Measurements from ENCODE around the gene GJC3. TPM values are rescaled to one million over a fixed set of nuclear protein-coding genes. Genes with fewer than 3 reads are reported as not detected.
A peak's percentile ranks its signal among the peaks of the same experiment; 100 is the strongest.

Gene GJC3
- total RNA-seq, 1 experiment from 2014 or later, result not detected

GRCh38 chr7:99949645-99950228, 20.3 kb upstream of the GJC3 start:
- POLR2A ChIA-PET, result no interaction called here
- Histone ChIP-seq H3K4me1 (ENCODE audit: control insufficient read depth, insufficient read depth, low read length) (no peaks in the 10 kb centered on the region), H3K9me3 (ENCODE audit: control insufficient read depth, insufficient read depth, low read depth, low read length) (no peaks in the 10 kb centered on the region), H3K4me3 (ENCODE audit: low read depth in 2 of 2, low read length in 2 of 2) (no peak overlapping the region), H3K36me3 (ENCODE audit: control insufficient read depth, insufficient read depth, low read length) (no peaks in the 10 kb centered on the region), H3K27ac (ENCODE audit: low read length) (no peak overlapping the region), H3K27me3 (ENCODE audit: control insufficient read depth, insufficient read depth, low read length) (no peaks in the 10 kb centered on the region)
- in situ Hi-C loops (cut with HindIII; ENCODE audit: low pct_unique_long_range_greater_than_20kb, low sequenced_read_pairs), result no loop called here
- ATAC-seq (no peak), DNase-seq (ENCODE audit: low read depth, low spot score) (no peak)
- intact Hi-C loops (cut with micrococcal nuclease; ENCODE audit: unreplicated experiment), result no loop called here
- CTCF ChIA-PET, result no interaction called here
- TF ChIP-seq CTCF (IDR thresholded peaks at IDR 0.05), result peak; percentile 26; the same call in 1 of the 2 replicates
- TF ChIP-seq POLR2AphosphoS5 (IDR thresholded peaks at IDR 0.05; ENCODE audit: low read depth, low read length), result no peak
- TF ChIP-seq, protein P1, sequence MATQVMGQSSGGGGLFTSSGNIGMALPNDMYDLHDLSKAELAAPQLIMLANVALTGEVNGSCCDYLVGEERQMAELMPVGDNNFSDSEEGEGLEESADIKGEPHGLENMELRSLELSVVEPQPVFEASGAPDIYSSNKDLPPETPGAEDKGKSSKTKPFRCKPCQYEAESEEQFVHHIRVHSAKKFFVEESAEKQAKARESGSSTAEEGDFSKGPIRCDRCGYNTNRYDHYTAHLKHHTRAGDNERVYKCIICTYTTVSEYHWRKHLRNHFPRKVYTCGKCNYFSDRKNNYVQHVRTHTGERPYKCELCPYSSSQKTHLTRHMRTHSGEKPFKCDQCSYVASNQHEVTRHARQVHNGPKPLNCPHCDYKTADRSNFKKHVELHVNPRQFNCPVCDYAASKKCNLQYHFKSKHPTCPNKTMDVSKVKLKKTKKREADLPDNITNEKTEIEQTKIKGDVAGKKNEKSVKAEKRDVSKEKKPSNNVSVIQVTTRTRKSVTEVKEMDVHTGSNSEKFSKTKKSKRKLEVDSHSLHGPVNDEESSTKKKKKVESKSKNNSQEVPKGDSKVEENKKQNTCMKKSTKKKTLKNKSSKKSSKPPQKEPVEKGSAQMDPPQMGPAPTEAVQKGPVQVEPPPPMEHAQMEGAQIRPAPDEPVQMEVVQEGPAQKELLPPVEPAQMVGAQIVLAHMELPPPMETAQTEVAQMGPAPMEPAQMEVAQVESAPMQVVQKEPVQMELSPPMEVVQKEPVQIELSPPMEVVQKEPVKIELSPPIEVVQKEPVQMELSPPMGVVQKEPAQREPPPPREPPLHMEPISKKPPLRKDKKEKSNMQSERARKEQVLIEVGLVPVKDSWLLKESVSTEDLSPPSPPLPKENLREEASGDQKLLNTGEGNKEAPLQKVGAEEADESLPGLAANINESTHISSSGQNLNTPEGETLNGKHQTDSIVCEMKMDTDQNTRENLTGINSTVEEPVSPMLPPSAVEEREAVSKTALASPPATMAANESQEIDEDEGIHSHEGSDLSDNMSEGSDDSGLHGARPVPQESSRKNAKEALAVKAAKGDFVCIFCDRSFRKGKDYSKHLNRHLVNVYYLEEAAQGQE (IDR thresholded peaks at IDR 0.05; ENCODE audit: insufficient read depth in 1 of 2, low read depth in 2 of 2, low read length in 1 of 2), result no peak
- TF ChIP-seq SIN3A (IDR thresholded peaks at IDR 0.05; ENCODE audit: borderline replicate concordance, insufficient read depth, low read depth, low read length), result no peak
- BruUV-seq (replicated peaks), result no TSS peak

DNA sequence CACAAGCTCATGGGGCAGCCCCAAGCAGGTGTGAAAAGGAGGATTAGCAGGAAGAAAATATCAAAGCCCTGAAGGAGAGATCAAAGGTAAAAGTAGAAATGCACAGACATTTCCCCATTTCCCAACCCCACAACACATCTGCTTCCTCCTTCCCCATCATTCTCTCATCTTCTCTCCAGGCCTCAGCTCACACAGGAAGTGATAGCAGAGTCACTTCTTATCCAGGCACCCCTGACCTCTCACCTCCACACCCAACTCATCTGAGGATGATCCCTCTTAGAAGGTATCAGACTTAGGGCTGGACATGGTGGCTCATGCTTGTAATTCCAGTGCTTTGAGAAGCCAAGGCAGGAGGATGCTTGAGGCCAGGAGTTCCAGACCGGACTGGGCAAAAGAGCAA, 18.2 kb upstream of the GJC3 start:
- Histone ChIP-seq H3K27ac (ENCODE audit: low read length) (no peak overlapping the region), H3K27me3 (ENCODE audit: control insufficient read depth, insufficient read depth, low read length) (no peaks in the 10 kb centered on the region; the same call in 1 of the 2 replicates), H3K36me3 (ENCODE audit: control insufficient read depth, insufficient read depth, low read length) (no peaks in the 10 kb centered on the region), H3K9me3 (ENCODE audit: control insufficient read depth, insufficient read depth, low read depth, low read length) (0 out of 2 replicates have a peak, but pooled peaks cover under 1% of the 10 kb centered on the region), H3K4me3 (ENCODE audit: low read depth in 2 of 2, low read length in 2 of 2) (no peak overlapping the region), H3K4me1 (ENCODE audit: control insufficient read depth, insufficient read depth, low read length) (no peaks in the 10 kb centered on the region)
- TF ChIP-seq SIN3A (IDR thresholded peaks at IDR 0.05; ENCODE audit: borderline replicate concordance, insufficient read depth, low read depth, low read length), result no peak
- TF ChIP-seq, protein P1 (IDR thresholded peaks at IDR 0.05; ENCODE audit: insufficient read depth in 1 of 2, low read depth in 2 of 2, low read length in 1 of 2), result no peak
- no peak for TF ChIP-seq TCF7L2 (IDR thresholded peaks at IDR 0.05; ENCODE audit: low read depth, low read length)
- no peak for TF ChIP-seq POLR2AphosphoS5 (IDR thresholded peaks at IDR 0.05; ENCODE audit: low read depth, low read length)
- no peak for TF ChIP-seq CTCF (IDR thresholded peaks at IDR 0.05)
- ATAC-seq (no peak), DNase-seq (ENCODE audit: low read depth, low spot score) (no peak)
- in situ Hi-C loops (cut with HindIII; ENCODE audit: low pct_unique_long_range_greater_than_20kb, low sequenced_read_pairs) (no loop called here), intact Hi-C loops (cut with micrococcal nuclease; ENCODE audit: unreplicated experiment) (no loop called here)
- CTCF ChIA-PET, result interaction anchor here (0.5 kb wide), 1 partner anchor 112 kb away, joined by 8 read pairs; no protein-coding TSS in a partner anchor
- BruUV-seq (replicated peaks), result no TSS peak
- POLR2A ChIA-PET, result no interaction called here
